Chondrocyte (in vitro differentiated cells): Measurements from ENCODE around the gene WDR27. TPM values are rescaled to one million over a fixed set of nuclear protein-coding genes. Genes with fewer than 3 reads are reported as not detected.

Experiments used
- DNase-seq: peaks from one replicate; pipeline ENCODE4 v3.0.0; 2021; ENCODE audit warnings: mixed read lengths, low spot score
- H3K27ac Mint-ChIP-seq: one replicate; pipeline ENCODE4 v1.8.0; 2021; ENCODE audit warnings: mild to moderate bottlenecking, moderate library complexity, mixed read lengths; ENCODE audit not compliant: unreplicated experiment
- H3K27me3 Mint-ChIP-seq: 2 replicates; pipeline ENCODE4 v1.8.0; 2021; ENCODE audit warnings: low read depth, mixed read lengths
- H3K36me3 Mint-ChIP-seq: 2 replicates; pipeline ENCODE4 v1.8.0; 2021; ENCODE audit warnings: low read depth, mixed read lengths
- H3K4me1 Mint-ChIP-seq: 2 replicates; pipeline ENCODE4 v1.8.0; 2021; ENCODE audit warnings: low read depth, mild to moderate bottlenecking, mixed read lengths
- H3K4me3 Mint-ChIP-seq: one replicate; pipeline ENCODE4 v1.8.0; 2021; ENCODE audit warnings: mild to moderate bottlenecking, moderate library complexity, mixed read lengths; ENCODE audit not compliant: unreplicated experiment
- H3K9me3 Mint-ChIP-seq: 2 replicates; pipeline ENCODE4 v1.8.0; 2021; ENCODE audit warnings: low read depth, mixed read lengths
- total RNA-seq: library from RNA; stranded (reverse); gene quantifications from 3 replicates; pipeline ENCODE4 v1.2.1, GENCODE V29; 2021
- TF ChIP-seq, protein P1 (sequence below): fragments of 200-600 bp; sonication (generic); IDR thresholded peaks from 2 replicates; pipeline ENCODE4 v1.5.0; 2021; ENCODE audit warnings: antibody characterized with exemption, mild to moderate bottlenecking, moderate library complexity

Gene WDR27
- total RNA-seq, 1 donor from 2014 or later, result 24.9 TPM

DNA sequence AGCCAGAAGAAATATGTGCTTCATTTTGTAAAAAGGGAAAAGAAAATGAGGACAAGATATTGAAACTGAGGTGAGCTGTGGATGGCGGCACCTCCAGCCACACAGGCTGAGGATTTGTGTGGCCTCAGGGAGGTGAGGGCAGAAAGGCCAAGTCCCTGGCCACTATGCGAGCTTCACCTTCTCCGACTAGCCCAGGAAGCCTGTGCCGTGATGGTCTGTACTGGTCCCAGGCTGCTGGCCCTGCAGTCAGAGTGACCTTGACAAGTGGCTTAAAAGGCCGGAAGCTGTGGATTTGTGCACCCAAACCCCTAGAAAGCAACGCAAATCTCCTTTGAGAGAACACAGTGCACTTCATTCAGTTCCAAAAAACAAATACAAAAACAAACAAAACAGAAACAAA, 48.1 kb downstream of the WDR27 start:
- Mint-ChIP-seq H3K27me3 (no peaks in the 10 kb centered on the region), H3K9me3 (no peaks in the 10 kb centered on the region), H3K36me3 (peaks cover 9% of the 10 kb centered on the region), H3K4me1 (peaks cover 6% of the 10 kb centered on the region), H3K27ac (no peak overlapping the region), H3K4me3 (no peak overlapping the region)
- TF ChIP-seq, protein P1, sequence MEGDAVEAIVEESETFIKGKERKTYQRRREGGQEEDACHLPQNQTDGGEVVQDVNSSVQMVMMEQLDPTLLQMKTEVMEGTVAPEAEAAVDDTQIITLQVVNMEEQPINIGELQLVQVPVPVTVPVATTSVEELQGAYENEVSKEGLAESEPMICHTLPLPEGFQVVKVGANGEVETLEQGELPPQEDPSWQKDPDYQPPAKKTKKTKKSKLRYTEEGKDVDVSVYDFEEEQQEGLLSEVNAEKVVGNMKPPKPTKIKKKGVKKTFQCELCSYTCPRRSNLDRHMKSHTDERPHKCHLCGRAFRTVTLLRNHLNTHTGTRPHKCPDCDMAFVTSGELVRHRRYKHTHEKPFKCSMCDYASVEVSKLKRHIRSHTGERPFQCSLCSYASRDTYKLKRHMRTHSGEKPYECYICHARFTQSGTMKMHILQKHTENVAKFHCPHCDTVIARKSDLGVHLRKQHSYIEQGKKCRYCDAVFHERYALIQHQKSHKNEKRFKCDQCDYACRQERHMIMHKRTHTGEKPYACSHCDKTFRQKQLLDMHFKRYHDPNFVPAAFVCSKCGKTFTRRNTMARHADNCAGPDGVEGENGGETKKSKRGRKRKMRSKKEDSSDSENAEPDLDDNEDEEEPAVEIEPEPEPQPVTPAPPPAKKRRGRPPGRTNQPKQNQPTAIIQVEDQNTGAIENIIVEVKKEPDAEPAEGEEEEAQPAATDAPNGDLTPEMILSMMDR, result no peak
- no peak for DNase-seq

DNA sequence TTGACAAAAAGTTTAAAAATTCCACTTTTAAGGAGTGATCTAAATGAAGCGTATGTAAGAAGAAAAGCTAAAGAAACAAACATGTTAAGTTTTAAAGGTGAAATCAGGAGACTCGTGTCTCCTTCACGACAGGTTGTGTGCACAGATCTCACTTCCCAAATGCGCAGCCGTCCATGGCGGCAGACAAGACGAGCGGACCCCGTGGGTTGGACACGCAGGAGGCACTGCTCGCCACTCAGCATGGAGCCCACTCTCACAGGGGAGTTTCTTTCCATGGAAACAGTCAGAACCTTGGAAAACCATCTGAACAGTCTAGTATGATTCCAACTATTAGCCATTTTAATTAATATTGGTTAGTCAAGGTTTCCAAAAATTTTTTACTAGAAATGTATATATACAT, 48.9 kb downstream of the WDR27 start:
- Mint-ChIP-seq H3K27ac (no peak overlapping the region), H3K9me3 (no peaks in the 10 kb centered on the region), H3K36me3 (peaks cover 8% of the 10 kb centered on the region), H3K27me3 (no peaks in the 10 kb centered on the region), H3K4me1 (peaks cover 6% of the 10 kb centered on the region), H3K4me3 (no peak overlapping the region)
- TF ChIP-seq, protein P1, result no peak
- no peak for DNase-seq

DNA sequence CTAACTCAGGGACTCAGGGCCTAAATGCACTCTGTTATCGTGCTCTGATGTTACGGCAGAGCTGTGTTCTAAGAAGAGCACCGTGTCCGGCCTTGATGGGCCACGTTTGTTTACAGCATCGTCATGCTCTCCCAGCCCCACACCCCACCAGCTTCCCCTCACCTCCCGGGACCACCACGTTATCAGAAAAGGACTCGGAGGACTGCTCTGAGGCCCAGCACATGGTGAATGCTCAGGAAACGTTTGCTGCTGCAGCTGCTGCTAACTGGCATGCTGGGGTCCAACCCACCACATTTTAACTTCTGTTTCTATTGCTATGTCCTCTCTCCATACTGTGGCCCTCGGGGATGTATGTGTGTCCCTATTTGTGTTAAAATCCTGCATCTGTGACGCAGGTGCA, 50.3 kb downstream of the WDR27 start:
- H3K27me3 Mint-ChIP-seq, result no peaks in the 10 kb centered on the region
- H3K9me3 Mint-ChIP-seq, result no peaks in the 10 kb centered on the region
- DNase-seq, result no peak
- peaks cover 6% of the 10 kb centered on the region for H3K36me3 Mint-ChIP-seq
- H3K27ac Mint-ChIP-seq, result no peak overlapping the region
- no peak overlapping the region for H3K4me3 Mint-ChIP-seq
- peaks cover 6% of the 10 kb centered on the region for H3K4me1 Mint-ChIP-seq
- TF ChIP-seq, protein P1, result no peak

DNA sequence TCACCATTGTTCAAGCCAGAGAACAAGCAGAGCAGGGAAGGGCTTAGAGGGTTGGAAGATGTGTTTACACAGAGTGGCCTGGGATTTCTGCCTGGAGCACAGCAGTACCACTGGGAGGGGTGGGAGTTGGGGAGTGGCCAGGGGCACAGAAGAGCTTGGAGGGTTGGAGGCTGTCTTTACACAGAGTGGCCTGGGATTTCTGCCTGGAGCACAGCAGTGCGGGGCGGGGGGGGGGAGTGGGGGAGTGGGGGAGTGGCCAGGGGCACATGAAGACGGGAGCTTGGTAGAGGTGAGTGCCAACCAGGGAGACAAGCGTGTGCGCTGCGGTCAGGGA, 50.9 kb downstream of the WDR27 start:
- Mint-ChIP-seq H3K4me3 (no peak overlapping the region), H3K4me1 (peaks cover 6% of the 10 kb centered on the region), H3K36me3 (peaks cover 3% of the 10 kb centered on the region), H3K27ac (no peak overlapping the region), H3K9me3 (no peaks in the 10 kb centered on the region), H3K27me3 (no peaks in the 10 kb centered on the region)
- TF ChIP-seq, protein P1, result no peak
- DNase-seq, result no peak

DNA sequence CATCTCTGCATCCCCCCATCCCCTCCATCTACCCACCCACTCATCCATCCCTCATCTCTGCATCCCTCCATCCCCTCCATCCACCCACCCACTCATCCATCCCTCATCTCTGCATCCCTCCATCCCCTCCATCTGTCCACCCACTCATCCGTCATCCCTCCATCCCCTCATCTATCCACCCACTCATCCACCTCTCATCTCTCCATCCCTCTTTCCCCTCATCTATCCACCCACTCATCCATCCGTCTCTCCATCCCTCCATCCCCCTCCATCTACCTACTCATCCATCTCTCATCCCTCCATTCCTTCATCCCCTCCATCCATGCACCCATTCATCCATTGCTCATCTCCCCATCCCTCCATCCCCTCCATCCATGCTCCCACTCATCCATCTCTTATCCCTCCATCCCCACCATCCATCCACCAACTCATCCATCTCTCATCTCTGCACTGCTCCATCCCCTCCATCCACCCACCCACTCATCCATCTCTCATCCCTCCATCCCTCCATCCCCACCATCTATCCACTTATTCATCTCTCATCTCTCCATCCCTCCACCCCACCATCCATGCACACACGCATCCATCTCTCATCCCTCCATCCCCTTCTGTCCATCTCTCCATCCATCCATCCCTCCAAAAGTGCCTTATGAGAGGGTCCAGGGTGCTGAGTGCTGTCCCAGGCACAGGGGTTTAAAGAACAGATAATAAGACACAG, 51.4 kb downstream of the WDR27 start:
- no peak for DNase-seq
- Mint-ChIP-seq H3K27ac (no peak overlapping the region), H3K4me1 (peaks cover 4% of the 10 kb centered on the region), H3K9me3 (no peaks in the 10 kb centered on the region), H3K4me3 (no peak overlapping the region), H3K36me3 (peaks cover 3% of the 10 kb centered on the region), H3K27me3 (no peaks in the 10 kb centered on the region)
- TF ChIP-seq, protein P1, result no peak
